Spleen (tissue), 11 donors: ENCODE data around the gene UNC119. TPM values are rescaled to one million over a fixed set of nuclear protein-coding genes. Genes with fewer than 3 reads are reported as not detected.

Source experiments
- DNase-seq: peaks from one replicate; pipeline ENCODE4 v3.0.0-alpha.2; 2020
- H3K27ac ChIP-seq, 8 donors: fragments of 200-600 bp; sonication (generic) in 7 of 8; 1 replicate in 4 of 8; 2 replicates in 4 of 8; pipeline versions ENCODE4 v1.5.0 to v1.8.0; 2016 to 2021; ENCODE audit warnings: inconsistent platforms in 4 of 8, mild to moderate bottlenecking in 4 of 8, moderate library complexity in 1 of 8
- H3K27me3 ChIP-seq, 7 donors: fragments of 200-600 bp; sonication (generic) in 6 of 7; replicated peaks in 1 of 7; 1 replicate in 4 of 7; 2 replicates in 3 of 7; pipeline versions ENCODE4 v1.5.0 to v1.8.0; 2016 to 2021; ENCODE audit warnings: inconsistent platforms in 3 of 7, mild to moderate bottlenecking in 1 of 7
- H3K36me3 ChIP-seq, 6 donors: fragments of 200-600 bp; sonication (generic) in 5 of 6; 1 replicate in 4 of 6; 2 replicates in 2 of 6; pipeline versions ENCODE4 v1.5.0 to v1.8.0; 2016 to 2021; ENCODE audit warnings: inconsistent platforms in 2 of 6
- H3K4me1 ChIP-seq, 6 donors: fragments of 200-600 bp; sonication (generic) in 5 of 6; 1 replicate in 3 of 6; 2 replicates in 3 of 6; pipeline versions ENCODE4 v1.5.0 to v1.8.0; 2016 to 2021; ENCODE audit warnings: inconsistent platforms in 3 of 6
- H3K4me3 ChIP-seq, 8 donors: fragments of 200-600 bp; sonication (generic) in 7 of 8; 1 replicate in 4 of 8; 2 replicates in 4 of 8; pipeline versions ENCODE4 v1.5.0 to v1.8.0; 2016 to 2021; ENCODE audit warnings: inconsistent platforms in 4 of 8, mild to moderate bottlenecking in 4 of 8, moderate library complexity in 2 of 8
- H3K9me3 ChIP-seq, 8 donors: fragments of 200-600 bp; sonication (generic) in 7 of 8; 1 replicate in 4 of 8; 2 replicates in 4 of 8; pipeline versions ENCODE4 v1.5.0 to v1.8.0; 2016 to 2021; ENCODE audit warnings: inconsistent platforms in 4 of 8
- CTCF ChIP-seq, 11 experiments: fragments of 200-600 bp in 7 of 11; fragments of 450-650 bp in 4 of 11; sonication (generic) in 4 of 11; IDR thresholded peaks in 8 of 11; conservative IDR thresholded peaks in 3 of 11; 1 replicate in 7 of 11; 2 replicates in 4 of 11; pipeline versions ENCODE4 v1.4.0 to v1.8.0; 2016 to 2021; ENCODE audit warnings: antibody characterized with exemption in 11 of 11, inconsistent platforms in 4 of 11, mild to moderate bottlenecking in 1 of 11
- POLR2A ChIP-seq, 3 donors: fragments of 450-650 bp; IDR thresholded peaks; one replicate each; pipeline ENCODE4 v1.5.1; 2017; ENCODE audit warnings: antibody characterized with exemption in 3 of 3, mild to moderate bottlenecking in 1 of 3
- POLR2AphosphoS5 ChIP-seq, 3 donors: sonication (generic); formaldehyde crosslinking; IDR thresholded peaks; one replicate each; pipeline ENCODE4 v1.5.1; 2017; ENCODE audit warnings: antibody characterized with exemption in 3 of 3
- WGBS, 5 donors: extraction: QIAGEN DNeasy Blood & Tissue Kit in 3 of 5; methylation state at CpG; one replicate each; pipeline versions ENCODE4 v1.1.5 to v1.1.7; 2013 to 2018; 5-methylcytosine and 5-hydroxymethylcytosine counted together
- intact Hi-C: fragments of 100-400 bp; cut with DNase I; formaldehyde crosslinking; loops from one replicate; pipeline ENCODE4 v1.15.0; 2023; ENCODE audit warnings: low total_unique reads
- polyA plus RNA-seq, 3 donors: library from polyadenylated mRNA; stranded (reverse); fragments of 200-250 nt; gene quantifications; one replicate each; pipeline ENCODE4 v1.2.1, GENCODE V29; 2013
- total RNA-seq, 7 donors: library from RNA; depleted of rRNA in 3 of 7; stranded (reverse); fragments of >200 nt in 3 of 7; fragmentation: NEBNext Ultra II Directional in 4 of 7; extraction: Animal tissue kit (Norgen Biotek cat#: 25700) in 4 of 7; gene quantifications; one replicate each; pipeline versions ENCODE4 v1.1.0 to v1.2.1, GENCODE V29; 2016 to 2021
- donor health status: healthy with polysubstance abuse.
- donor health status: DM: no; HTN: no; CAD: no; lungs with moderate emphysema.
- donor health status: DM: no; HTN: no; CAD: no.
- donor health status: Bipolar disorder and iron deficiency.
- donor health status: healthy.
- donor health status: DM: no; HTN: no; CAD: no.
- donor health status: DM: yes; HTN: yes; CAD: no.

The UNC119 gene
- total and polyA plus RNA-seq, 10 donors, result 41.5 to 76.0 (median 62.4) TPM

- 73 to 100% (median 94%) methylated on average over 1 of the region's 1 CpG for WGBS, 5 donors
- no peaks in the 10 kb centered on the region for H3K9me3 ChIP-seq
- peaks cover 38 to 79% (median 60%) of the 10 kb centered on the region in 6 donors for H3K4me1 ChIP-seq
- H3K27ac ChIP-seq, result peak overlapping the region in 5 of 8 donors; percentile 39 to 90 (median 87)
- TF ChIP-seq CTCF (IDR thresholded peaks at IDR 0.05 in 8 of 11, conservative IDR thresholded peaks at IDR 0.05 in 3 of 11) (no peak), POLR2A (IDR thresholded peaks at IDR 0.05) (no peak), POLR2AphosphoS5 (IDR thresholded peaks at IDR 0.05) (no peak)
- H3K4me3 ChIP-seq, result peak overlapping the region in 1 of 8 donors; percentile 99
- H3K36me3 ChIP-seq, result peaks cover 0 to 47% (median 36%) of the 10 kb centered on the region in 6 donors
- peak; percentile 54 for DNase-seq
- H3K27me3 ChIP-seq, result no peaks in the 10 kb centered on the region
- intact Hi-C loops, result no loop called here
Measured at GRCh38 chr17:28550858-28551257, 1.6 kb downstream of the UNC119 start.

GRCh38 chr17:28549236-28550132 is 2.9 kb downstream of the UNC119 start:
- H3K4me3 ChIP-seq, result peak overlapping the region in 1 of 8 donors; percentile 20
- peaks cover 38 to 79% (median 60%) of the 10 kb centered on the region in 6 donors for H3K4me1 ChIP-seq
- DNase-seq, result peak; percentile 83
- peak overlapping the region; percentile 57 to 90 (median 84) for H3K27ac ChIP-seq
- H3K36me3 ChIP-seq, result peaks cover 0 to 36% (median 23%) of the 10 kb centered on the region in 6 donors
- TF ChIP-seq POLR2AphosphoS5 (IDR thresholded peaks at IDR 0.05), result peak in 2 of 3 donors; percentile 6 to 62
- TF ChIP-seq POLR2A (IDR thresholded peaks at IDR 0.05), result no peak
- peak in 4 of 11 experiments; percentile 16 to 37 (median 28) for TF ChIP-seq CTCF (IDR thresholded peaks at IDR 0.05 in 8 of 11, conservative IDR thresholded peaks at IDR 0.05 in 3 of 11)
- WGBS, 5 donors, result 32 to 62% (median 41%) methylated on average over 3 of the region's 3 CpGs
- intact Hi-C loops, result loop anchor here (5.0 kb wide), 1 partner anchor 63 kb away; the partner anchor contains the start of gene RSKR
- H3K27me3 ChIP-seq, result no peaks in the 10 kb centered on the region
- no peaks in the 10 kb centered on the region for H3K9me3 ChIP-seq

GRCh38 chr17:28548417-28549130 is 3.9 kb downstream of the UNC119 start:
- peaks cover 38 to 70% (median 60%) of the 10 kb centered on the region in 6 donors for H3K4me1 ChIP-seq

More at GRCh38 chr17:28548417-28549130, 3.9 kb downstream of the UNC119 start:
- intact Hi-C loops, result loop anchor here (5.0 kb wide), 1 partner anchor 64 kb away; the partner anchor contains the start of gene RSKR
- TF ChIP-seq POLR2A (IDR thresholded peaks at IDR 0.05), result no peak
- peak in 3 of 11 experiments; percentile 2 to 56 (median 24) for TF ChIP-seq CTCF (IDR thresholded peaks at IDR 0.05 in 8 of 11, conservative IDR thresholded peaks at IDR 0.05 in 3 of 11)
- H3K4me3 ChIP-seq, result peak overlapping the region in 1 of 8 donors; percentile 51
- peaks cover 0 to 27% (median 14%) of the 10 kb centered on the region in 6 donors for H3K36me3 ChIP-seq
- H3K27ac ChIP-seq, result peak overlapping the region; percentile 57 to 90 (median 86)
- H3K27me3 ChIP-seq, result no peaks in the 10 kb centered on the region
- H3K9me3 ChIP-seq, result no peaks in the 10 kb centered on the region
- peak; percentile 52 for DNase-seq
- WGBS, 5 donors, result 84 to 94% (median 86%) methylated on average over 5 to 6 of the region's 6 CpGs
